Measurements from ENCODE around the gene TMUB2.
A peak's percentile ranks its signal among the peaks of the same experiment; 100 is the strongest.

Gene TMUB2

DNA sequence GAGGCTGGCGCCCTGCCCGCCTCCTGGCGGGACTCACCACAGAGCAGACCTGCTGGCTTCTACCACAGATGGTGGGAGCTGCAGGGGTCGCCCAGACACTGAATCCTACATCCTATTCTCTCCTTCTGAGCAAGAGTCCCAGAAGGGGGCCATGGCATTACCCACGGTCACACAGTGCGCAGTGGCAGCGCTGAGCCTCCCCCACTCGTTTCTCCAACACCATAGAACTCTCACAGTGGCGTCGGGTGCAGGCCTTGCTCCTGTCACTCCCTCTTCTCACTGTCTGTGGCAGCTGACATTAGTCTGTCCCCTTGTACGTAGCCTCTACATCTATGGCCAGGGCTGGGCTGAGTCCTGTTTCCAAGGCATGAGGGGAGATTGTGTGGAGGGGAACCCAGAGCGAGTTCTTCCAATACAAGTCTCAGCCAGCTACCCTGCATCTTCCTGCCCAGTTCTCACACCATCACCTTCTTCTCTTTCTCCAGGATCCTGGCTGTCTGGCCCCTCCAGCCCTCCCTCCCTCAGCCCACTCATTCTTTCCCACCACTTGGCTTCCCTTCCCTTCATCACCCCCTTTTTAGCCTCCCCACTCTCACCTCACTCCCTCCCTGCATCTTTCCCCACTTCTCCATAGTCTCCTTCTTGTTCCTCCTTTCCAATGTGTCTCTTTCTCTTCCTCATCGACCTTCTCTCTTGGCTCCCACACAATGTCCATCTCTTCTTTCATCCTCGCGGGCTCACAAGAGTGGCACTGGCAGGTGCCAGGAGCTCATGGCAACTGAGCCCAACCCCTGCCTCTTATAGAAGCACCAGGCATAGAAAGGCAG is 26.8 kb downstream of the TMUB2 start:
- Histone ChIP-seq H3K27me3 (ENCODE audit: low read depth) (no peaks in the 10 kb centered on the region), H3K4me3 (no peak overlapping the region), H3K4me1 (peaks cover 7% of the 10 kb centered on the region), H3K36me3 (replicated peaks) (peaks cover 72% of the 10 kb centered on the region), H3K9me3 (no peaks in the 10 kb centered on the region)
- in situ Hi-C loops (cut with MboI; ENCODE audit: low sequenced_read_pairs): loop anchor here (5.0 kb wide), 1 partner anchor 114 kb away; no protein-coding TSS in a partner anchor
- no peak for DNase-seq (ENCODE audit: low spot score in 2 of 2)

DNA sequence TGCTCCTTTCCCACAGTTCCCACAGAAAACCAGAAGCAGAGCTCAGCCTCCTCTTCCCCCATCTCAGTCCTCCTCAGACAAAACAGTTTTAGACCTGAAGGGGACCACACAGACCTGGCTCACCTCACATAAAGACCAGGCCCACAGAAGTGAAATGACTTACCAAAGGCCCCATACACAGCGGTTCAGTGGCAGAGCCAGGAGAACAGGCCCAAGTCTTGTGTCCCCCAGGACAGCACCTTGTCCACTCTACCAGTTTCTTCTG is 27.4 kb downstream of the TMUB2 start:
- DNase-seq (ENCODE audit: low spot score in 2 of 2): no peak
- in situ Hi-C loops (cut with MboI; ENCODE audit: low sequenced_read_pairs): loop anchor here (5.0 kb wide), 1 partner anchor 113 kb away; no protein-coding TSS in a partner anchor
- Histone ChIP-seq H3K4me3 (no peak overlapping the region), H3K27me3 (ENCODE audit: low read depth) (no peaks in the 10 kb centered on the region), H3K9me3 (no peaks in the 10 kb centered on the region), H3K4me1 (peaks cover 7% of the 10 kb centered on the region), H3K36me3 (replicated peaks) (peaks cover 67% of the 10 kb centered on the region)

DNA sequence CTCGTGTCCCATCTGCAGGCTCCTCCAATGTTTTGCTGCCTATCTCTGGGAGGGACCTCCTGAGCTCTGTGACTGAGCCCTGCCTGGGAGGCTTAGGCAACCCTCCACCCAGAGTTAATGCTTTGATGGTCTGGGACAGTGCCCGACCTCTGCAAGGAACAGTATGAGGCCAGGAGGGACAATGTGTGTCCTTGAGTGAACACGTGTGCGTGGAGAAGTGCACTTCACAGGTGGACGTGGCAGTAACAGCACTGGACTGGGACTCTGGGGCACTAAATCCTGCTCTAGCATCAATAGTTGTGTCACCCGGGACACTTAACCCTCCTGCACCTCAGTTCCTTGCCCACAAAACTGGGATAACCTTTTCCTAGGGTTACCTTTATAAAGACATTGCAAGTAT is 28.1 kb downstream of the TMUB2 start:
- in situ Hi-C loops (cut with MboI; ENCODE audit: low sequenced_read_pairs): loop anchor here (5.0 kb wide), 1 partner anchor 112 kb away; no protein-coding TSS in a partner anchor
- peaks cover 60% of the 10 kb centered on the region for H3K36me3 ChIP-seq (replicated peaks)
- H3K27me3 ChIP-seq (ENCODE audit: low read depth): no peaks in the 10 kb centered on the region
- H3K9me3 ChIP-seq: no peaks in the 10 kb centered on the region
- DNase-seq (ENCODE audit: low spot score in 2 of 2): no peak
- H3K4me1 ChIP-seq: peaks cover 7% of the 10 kb centered on the region
- H3K4me3 ChIP-seq: no peak overlapping the region

DNA sequence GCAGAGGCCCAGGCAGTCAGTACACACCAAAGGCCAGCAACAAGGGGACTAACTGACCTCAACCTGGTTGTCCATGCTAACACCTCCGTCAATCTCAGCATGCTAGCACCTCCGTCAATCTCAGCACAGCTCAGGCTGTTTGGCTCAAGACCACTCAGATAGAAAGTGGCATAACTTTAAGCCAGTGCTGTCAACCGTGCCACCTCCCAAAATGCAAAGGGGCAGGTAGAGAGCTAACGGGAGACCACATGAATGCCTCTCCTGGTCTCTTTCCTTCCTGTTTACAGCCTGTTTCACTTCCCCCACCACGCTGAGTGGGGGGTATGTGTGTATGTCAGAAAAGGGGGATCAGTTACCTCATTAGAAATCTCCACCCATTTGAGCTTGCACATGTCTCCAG is 29.4 kb downstream of the TMUB2 start:
- Histone ChIP-seq H3K9me3 (no peaks in the 10 kb centered on the region), H3K36me3 (replicated peaks) (peaks cover 47% of the 10 kb centered on the region), H3K4me3 (no peak overlapping the region; the same call in 1 of the 2 replicates), H3K27me3 (ENCODE audit: low read depth) (no peaks in the 10 kb centered on the region), H3K4me1 (peaks cover 5% of the 10 kb centered on the region; the same call in 1 of the 2 replicates)
- in situ Hi-C loops (cut with MboI; ENCODE audit: low sequenced_read_pairs): no loop called here
- DNase-seq (ENCODE audit: low spot score in 2 of 2): no peak

DNA sequence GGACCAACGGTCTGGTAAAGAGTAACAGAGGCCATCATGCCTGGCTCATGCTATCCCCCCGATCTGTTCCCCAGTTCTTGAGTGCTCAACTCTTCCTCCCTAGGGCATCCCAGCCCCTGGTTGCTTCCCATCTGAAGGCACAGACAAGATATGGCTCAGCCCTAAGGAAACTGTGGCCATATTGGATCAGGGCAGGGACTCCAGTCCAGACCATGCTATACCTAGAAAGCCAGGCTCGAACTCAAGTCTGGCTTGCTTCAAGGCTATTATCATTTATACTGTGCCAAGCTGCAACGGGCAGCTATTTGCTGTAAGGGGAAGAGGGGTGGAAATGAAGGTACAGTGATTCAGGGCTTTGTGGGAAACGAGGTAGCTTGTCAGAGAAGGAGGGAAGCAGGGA is 29.9 kb downstream of the TMUB2 start:
- Histone ChIP-seq H3K4me1 (peaks cover 5% of the 10 kb centered on the region), H3K36me3 (replicated peaks) (peaks cover 42% of the 10 kb centered on the region), H3K9me3 (no peaks in the 10 kb centered on the region), H3K4me3 (peak overlapping the region; percentile 54; the same call in 1 of the 2 replicates), H3K27me3 (ENCODE audit: low read depth) (no peaks in the 10 kb centered on the region)
- in situ Hi-C loops (cut with MboI; ENCODE audit: low sequenced_read_pairs): no loop called here
- DNase-seq (ENCODE audit: low spot score in 2 of 2): no peak

DNA sequence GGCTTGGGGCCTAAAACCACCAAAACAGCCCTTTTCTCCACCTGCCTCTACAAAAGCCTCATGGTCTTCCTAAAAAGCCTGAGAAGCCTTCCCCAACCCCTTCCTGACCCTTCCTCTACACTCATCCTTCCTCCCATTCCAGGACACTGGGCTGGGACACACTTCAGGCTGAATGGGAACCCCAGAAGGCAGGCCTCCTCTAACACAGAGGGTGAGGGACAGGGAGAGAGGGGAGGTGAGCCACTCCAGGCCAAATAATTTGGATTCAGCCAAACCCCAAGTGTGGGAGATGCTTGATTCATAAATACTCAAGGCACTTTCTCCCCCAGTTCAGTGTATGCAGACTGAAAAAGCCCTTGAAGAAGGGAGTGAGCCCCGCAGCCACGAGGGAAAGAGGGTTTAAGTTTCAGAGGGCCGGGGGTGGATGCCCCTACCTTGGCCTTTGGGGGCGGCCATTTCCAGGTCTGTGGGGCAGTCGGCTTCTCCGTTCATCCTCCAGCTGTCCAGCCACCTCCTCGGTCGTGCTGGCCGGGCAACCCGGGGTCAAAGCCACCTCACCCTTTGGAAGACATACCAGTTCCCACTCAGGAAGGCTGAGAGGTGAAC is 31.1 kb downstream of the TMUB2 start:
- no peak for DNase-seq (ENCODE audit: low spot score in 2 of 2)
- Histone ChIP-seq H3K36me3 (replicated peaks) (peaks cover 40% of the 10 kb centered on the region), H3K4me3 (peak overlapping the region; percentile 54), H3K4me1 (peaks cover 10% of the 10 kb centered on the region), H3K9me3 (no peaks in the 10 kb centered on the region), H3K27me3 (ENCODE audit: low read depth) (no peaks in the 10 kb centered on the region)
- in situ Hi-C loops (cut with MboI; ENCODE audit: low sequenced_read_pairs): no loop called here

DNA sequence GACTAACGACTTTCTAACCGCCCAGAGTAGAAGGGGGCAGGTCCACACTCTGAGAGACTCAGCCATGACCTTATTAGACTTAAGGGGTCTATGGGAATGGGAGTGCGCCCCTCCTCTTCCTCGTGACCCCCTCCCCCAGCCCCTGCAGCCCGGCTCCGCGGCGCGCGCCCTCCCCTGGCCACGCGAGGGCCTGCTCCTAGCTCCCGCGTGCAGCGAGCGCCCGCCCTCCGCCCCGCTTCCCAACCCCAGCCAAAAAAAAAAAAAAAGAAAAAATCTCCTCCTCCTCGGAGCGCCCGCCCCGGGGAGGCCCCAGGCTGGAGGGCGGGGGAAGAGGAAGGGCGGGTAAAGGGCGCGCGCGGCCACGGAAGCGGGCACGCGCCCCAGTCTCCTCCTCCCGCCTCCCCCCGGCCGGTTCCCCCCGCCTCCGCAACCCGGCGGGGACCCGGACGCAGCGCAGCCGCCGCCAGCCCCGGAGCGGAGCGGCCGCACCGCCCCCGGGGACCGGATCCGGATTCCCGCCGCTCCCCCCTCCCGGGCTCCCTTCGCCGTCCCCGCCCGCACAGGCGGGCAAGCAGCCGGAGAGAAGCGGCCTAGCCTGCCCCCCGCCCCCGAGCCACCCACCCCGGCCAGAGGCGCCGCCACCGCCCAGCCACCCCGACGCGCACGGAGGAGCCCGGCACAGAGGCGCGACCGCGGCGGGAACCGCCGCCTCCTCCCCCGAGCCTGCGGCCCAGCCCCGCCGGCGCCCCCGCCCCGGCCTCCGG is 31.8 kb downstream of the TMUB2 start:
- peaks cover 10% of the 10 kb centered on the region for H3K4me1 ChIP-seq
- no peaks in the 10 kb centered on the region for H3K27me3 ChIP-seq (ENCODE audit: low read depth)
- H3K9me3 ChIP-seq: no peaks in the 10 kb centered on the region
- peak overlapping the region; percentile 54 for H3K4me3 ChIP-seq
- DNase-seq (ENCODE audit: low spot score in 2 of 2): peak; percentile 82 to 89
- in situ Hi-C loops (cut with MboI; ENCODE audit: low sequenced_read_pairs): no loop called here
- peaks cover 34% of the 10 kb centered on the region for H3K36me3 ChIP-seq (replicated peaks)

DNA sequence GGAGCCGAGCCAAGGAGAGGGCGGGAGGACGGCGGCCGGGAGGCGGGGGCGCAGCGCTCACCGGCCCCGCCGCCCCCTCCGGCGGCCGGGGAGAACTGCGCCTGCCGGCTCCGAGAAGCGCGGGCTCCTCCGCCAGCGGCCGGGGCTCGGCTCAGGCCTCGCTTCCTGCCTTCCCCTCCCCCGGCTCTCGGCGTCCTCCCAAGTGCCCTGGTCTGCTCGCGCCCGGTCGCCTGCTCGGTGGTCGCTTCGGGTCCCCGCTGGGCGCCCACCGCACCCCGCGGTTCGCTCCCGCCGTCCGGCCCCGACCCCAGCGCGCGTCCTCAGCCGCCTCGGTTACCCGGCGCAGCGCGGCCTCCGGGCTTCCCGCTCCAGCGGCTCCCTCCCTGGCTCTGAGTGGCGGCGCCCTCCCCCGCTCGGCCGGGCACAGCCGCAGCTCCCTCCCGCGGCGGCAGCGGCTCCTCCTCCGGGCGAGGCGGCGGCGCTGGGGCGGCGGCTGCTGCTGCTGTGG is 32.4 kb downstream of the TMUB2 start:
- in situ Hi-C loops (cut with MboI; ENCODE audit: low sequenced_read_pairs): no loop called here
- DNase-seq (ENCODE audit: low spot score in 2 of 2): peak in 1 of 2 experiments; percentile 56
- Histone ChIP-seq H3K9me3 (no peaks in the 10 kb centered on the region), H3K27me3 (ENCODE audit: low read depth) (no peaks in the 10 kb centered on the region), H3K4me1 (peaks cover 10% of the 10 kb centered on the region), H3K4me3 (peak overlapping the region; percentile 46), H3K36me3 (replicated peaks) (peaks cover 27% of the 10 kb centered on the region)

DNA sequence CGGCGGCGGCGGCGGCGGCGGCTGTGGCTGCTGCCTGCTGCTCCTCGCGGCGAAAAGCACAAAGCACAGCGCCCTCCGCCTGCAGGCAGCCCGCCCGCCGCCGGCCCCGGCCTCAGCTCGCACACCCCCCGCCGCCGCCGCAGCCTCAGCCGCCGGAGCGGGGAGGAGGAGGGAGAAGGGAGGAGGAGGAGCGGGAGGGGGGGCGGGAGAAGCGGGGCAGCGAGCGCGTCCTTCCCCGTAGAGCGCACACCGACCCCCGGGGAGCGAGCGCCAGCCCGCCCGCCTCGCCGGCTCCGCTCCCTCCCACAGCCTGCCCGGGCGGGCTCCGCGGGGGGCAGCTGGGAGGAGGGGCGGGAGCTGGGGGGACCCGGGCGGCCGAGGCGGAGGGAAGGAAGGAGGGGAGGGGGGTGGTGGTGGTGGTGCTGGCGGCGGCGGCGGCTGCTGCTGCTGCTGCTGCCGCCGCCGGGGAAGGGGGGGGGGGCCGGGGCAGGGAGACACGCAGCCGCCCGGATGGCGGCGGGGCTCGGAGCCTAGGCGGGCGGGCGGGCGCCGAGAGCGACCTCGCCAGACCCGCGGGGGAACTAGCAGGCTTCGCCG is 32.9 kb downstream of the TMUB2 start, which contains the start of gene UBTF:
Gene UBTF (minus strand): TSS at position 60 of the 597 bp plus-strand sequence. CDS start 1,446 bp downstream, outside the sequence.
- in situ Hi-C loops (cut with MboI; ENCODE audit: low sequenced_read_pairs): no loop called here
- Histone ChIP-seq H3K4me1 (peaks cover 10% of the 10 kb centered on the region), H3K36me3 (replicated peaks) (peaks cover 22% of the 10 kb centered on the region), H3K27me3 (ENCODE audit: low read depth) (no peaks in the 10 kb centered on the region), H3K4me3 (peak within 1 kb of the TSS; percentile 76), H3K9me3 (no peaks in the 10 kb centered on the region)
- DNase-seq (ENCODE audit: low spot score in 2 of 2): peak; percentile 48 to 83

DNA sequence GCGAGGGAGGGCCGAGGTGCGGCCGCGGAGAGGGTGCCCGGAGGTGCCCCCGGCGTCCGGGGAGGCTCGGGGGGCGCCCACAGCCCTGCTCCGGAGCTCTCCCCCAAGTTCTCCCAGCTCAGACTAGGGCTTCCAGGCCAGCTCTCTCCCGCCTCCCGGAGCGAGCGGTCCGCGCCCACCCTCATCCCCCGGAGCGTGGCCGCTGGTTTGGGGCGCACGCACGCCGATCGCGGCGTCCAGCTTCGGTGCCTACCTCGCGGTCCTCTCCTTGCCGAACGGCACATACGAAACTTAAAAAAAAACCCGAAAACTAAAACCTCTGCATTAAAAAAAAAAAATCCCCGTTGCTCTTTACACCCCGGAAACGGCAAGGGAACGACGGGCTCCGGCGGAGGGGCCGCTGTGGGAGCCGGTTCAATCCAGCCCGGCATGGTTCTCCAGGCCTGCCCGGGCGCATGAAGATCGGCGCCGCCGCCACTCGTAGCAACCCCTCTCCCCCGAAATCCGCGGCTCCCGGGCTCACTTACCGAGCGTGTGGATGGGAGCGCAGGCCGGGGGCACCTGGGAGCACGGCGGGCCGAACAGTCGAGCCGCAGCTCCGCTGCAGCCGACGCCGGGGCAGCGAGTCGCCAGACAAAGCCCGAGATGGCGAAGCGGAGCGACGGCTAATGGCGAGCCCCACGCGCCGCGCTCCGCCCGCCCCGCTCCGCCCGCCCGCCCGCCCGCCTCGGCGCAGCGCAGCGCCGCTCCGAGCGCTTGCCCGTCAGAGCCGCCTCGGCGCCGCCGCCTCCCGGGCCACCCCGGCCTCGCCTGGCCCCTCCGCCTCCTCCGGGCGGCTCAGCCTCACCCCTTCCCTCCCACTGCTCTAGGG is 33.7 kb downstream of the TMUB2 start:
- no peaks in the 10 kb centered on the region for H3K27me3 ChIP-seq (ENCODE audit: low read depth)
- DNase-seq (ENCODE audit: low spot score in 2 of 2): peak; percentile 24 to 41
- peaks cover 10% of the 10 kb centered on the region for H3K4me1 ChIP-seq
- H3K36me3 ChIP-seq (replicated peaks): peaks cover 14% of the 10 kb centered on the region
- peak overlapping the region; percentile 76 for H3K4me3 ChIP-seq
- in situ Hi-C loops (cut with MboI; ENCODE audit: low sequenced_read_pairs): no loop called here
- H3K9me3 ChIP-seq: no peaks in the 10 kb centered on the region

DNA sequence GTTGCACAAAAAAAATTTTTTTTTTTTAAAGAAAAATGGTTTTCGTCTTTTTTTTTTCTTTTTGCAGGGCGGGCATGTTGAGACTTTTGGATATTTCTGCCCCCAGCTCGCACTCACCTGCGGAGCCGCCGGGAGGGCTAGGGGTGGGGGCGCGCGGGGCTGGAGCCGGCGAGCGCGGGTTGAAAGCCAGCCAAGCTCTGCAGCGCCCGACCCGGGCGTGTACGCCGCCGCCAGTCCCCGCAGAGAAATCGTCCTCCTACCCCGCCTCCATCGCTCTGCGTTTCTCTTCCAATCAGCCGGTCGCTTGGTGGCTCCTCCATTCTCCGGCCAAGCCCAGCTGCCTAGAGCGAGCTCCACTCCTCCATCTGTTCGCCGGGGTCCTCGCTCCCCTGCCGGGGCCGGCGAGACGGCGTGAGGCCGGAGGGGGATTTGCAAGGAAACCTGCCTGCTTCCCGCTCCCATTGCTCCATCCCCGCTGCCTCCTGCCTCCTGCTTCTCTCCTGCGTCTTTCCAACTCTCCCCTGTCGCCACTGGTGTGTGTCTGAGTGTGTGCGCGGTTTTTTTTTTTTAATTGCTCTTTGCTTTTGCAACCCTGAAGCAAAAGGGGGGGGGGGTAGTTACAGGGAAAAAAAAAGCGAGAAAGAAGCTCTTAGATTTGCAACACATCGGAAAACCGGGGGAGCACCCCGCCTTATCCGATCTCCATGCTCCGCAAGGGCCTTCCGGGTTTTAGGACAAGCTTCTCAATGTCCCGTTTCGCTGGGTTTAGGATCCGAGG is 34.5 kb downstream of the TMUB2 start:
- H3K4me3 ChIP-seq: peak overlapping the region; percentile 76
- peaks cover 6% of the 10 kb centered on the region for H3K36me3 ChIP-seq (replicated peaks)
- peak; percentile 65 to 84 for DNase-seq (ENCODE audit: low spot score in 2 of 2)
- H3K4me1 ChIP-seq: peaks cover 10% of the 10 kb centered on the region
- H3K27me3 ChIP-seq (ENCODE audit: low read depth): no peaks in the 10 kb centered on the region
- in situ Hi-C loops (cut with MboI; ENCODE audit: low sequenced_read_pairs): no loop called here
- no peaks in the 10 kb centered on the region for H3K9me3 ChIP-seq

DNA sequence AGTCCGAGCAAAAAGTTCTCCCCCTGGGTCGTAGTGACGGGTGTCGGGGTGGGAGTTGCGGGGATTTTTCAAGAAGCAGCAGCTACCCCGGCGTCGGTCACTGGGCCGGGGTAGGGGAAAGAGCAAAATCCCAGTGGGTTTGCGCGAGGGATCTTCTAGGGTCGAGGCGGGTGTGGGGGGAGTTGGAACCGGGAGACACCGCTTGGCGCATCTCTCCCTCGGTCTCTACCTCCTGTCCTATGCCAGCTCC is 35.0 kb downstream of the TMUB2 start:
- DNase-seq (ENCODE audit: low spot score in 2 of 2): no peak
- Histone ChIP-seq H3K9me3 (no peaks in the 10 kb centered on the region), H3K27me3 (ENCODE audit: low read depth) (no peaks in the 10 kb centered on the region), H3K4me1 (peaks cover 10% of the 10 kb centered on the region), H3K36me3 (replicated peaks) (peaks cover 1% of the 10 kb centered on the region), H3K4me3 (peak overlapping the region; percentile 76)
- in situ Hi-C loops (cut with MboI; ENCODE audit: low sequenced_read_pairs): no loop called here

All from HAP-1 (cell line).